ENCODE data around the gene CHP2.
"Not testable (repeated sequence)": the region's sequence is repeated elsewhere in the genome, so short reads cannot be mapped to it uniquely, and the experiment has no call there.

Gene CHP2

DNA sequence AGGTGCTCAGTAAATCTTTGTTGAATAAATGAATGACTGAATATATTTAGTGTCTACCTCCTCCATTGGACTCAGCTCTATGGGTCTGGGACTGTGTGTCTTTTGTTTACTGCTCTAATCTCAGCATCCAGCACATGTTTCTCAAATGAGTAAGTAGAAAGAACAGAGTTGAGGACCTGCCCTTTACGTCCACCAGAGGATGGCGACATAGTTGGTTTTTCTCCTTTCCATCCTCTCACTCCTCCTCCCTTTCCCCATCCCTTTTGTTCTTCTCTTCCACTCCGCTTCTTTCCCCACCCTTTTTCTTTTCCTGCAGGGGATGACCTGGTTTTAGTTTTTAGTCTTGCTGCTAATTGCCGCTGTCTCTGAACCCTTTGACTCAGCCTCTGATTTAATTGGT, 12.1 kb upstream of the CHP2 start:
- DNase-seq (ENCODE audit: insufficient read length, low spot score) (no peak), FAIRE-seq (no peak)

DNA sequence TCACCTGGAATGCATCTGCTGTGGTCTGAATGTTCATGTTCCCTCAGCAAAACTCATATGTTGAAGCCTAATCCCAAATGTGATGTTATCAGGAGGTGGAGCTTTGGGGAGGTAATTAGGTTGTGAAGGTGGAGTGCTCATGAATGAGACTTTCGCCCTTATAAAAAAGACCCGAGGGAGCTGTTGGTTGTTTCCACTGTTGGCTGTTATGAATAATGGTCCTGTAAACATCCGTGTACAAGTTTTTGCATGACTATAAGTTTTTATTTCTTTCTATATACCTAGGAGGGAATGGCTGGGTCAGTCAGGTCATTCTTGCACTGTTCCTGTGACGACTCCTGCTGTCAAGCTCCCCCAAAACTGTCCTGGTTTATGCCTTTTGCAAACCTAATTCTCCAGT, 9.6 kb upstream of the CHP2 start:
- no peak for DNase-seq (ENCODE audit: insufficient read length, low spot score)
- FAIRE-seq, result no peak

DNA sequence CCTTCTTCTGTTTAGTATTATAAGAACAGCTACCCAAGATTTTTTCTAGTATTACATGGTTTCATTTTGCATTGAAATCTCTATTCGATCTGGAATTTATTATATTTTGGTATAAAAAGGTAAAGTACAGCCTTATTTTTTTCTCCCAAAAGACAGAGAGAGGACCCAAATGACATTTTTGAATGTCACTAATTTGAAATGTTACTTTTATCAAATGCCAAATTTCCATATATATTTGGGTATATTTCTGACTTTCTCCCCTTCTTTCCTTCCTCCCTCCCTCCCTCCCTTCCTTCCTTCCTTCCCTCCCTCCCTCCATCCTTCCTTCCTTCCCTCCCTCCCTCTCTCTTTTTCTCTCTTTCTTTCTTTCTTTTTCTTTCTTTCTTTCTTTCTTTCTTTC, 6.2 kb upstream of the CHP2 start:
- no peak for DNase-seq (ENCODE audit: insufficient read length, low spot score)
- no peak for FAIRE-seq

DNA sequence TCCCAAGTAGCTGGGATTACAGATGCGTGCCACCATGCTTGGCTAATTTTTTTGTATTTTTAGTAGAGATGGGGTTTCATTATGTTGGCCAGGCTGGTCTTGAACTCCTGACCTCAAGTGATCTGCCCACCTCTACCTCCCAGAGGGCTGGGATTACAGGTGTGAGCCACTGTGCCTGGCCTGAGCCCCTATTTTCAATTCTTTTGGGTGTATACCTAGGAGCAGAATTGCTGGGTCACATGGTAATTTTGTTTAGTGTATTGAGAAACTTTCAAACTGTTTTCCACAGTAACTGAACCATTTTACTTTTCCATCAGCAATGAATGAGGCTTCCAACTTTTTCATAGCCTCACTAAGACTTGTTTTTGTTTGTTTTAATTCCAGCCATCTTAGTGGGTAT, 3.8 kb upstream of the CHP2 start:
- DNase-seq (ENCODE audit: insufficient read length, low spot score); FAIRE-seq: not testable (repeated sequence)

DNA sequence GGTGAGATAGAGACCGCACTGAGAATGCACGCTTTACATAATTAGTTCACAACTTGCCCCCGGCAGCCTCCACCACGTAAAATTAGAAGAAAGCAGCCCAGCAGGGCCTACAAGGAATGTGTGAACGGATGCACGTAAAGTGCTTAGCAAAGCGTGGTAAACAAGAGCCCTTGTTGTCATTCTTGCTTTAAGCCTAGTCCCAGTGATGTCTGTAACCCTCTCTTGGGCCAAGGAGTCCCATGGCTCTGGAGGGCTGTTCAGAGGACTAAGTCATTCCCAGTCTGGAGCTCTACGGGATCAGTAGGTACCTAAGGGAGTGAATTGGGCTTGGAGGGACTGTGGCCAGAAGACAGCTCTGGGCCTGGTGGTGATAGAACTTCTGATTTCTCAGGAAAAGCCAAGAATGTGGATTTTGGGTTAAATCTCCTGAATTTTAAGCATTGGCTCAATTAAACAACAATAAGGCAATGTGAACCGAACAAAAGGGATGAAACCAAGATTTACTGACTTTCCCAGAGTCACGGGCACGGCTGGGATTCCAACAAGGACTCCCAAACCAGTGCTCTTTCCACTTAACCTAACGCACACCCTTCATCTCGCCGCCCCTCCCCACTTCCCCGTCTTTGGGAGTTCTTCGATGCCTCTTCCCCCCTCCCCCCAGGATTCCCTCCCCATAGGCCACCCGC, 775 bp upstream of the CHP2 start:
- FAIRE-seq (no peak), DNase-seq (ENCODE audit: insufficient read length, low spot score) (no peak)

DNA sequence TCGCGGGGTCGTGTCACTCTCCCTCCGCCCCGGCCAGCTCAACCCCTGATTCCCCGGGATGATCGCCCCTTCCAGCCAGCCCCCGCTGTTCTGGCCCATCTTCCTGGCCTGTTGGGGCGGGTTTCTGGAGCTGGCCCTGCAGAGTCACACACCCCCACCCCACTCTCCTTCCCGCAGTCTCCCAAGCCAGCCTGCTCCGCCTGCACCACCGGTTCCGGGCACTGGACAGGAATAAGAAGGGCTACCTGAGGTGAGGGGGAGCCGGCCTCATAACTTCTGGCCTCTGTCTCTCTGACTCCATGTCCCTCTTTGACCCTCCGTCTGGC, 621 bp downstream of the CHP2 start:
- FAIRE-seq, result no peak

DNA sequence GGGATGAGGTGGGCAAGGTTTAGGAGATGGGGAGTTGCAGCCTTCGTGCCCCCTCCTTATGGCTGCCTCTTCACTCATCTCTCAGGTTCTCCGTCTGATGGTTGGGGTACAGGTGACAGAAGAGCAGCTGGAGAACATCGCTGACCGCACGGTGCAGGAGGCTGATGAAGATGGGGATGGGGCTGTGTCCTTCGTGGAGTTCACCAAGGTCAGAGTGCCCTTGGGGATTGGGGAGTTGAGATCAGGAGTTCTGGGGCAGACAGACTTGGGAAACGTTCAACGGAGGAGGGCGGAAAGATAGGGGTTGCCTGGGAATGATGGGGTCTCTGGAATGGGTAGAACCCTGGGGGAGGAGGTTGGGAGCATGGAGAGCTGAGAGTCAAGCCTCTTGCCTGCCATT, 2.3 kb downstream of the CHP2 start:
- DNase-seq (ENCODE audit: insufficient read length, low spot score) (no peak), FAIRE-seq (no peak)

More for the DNA sequence above, 621 bp downstream of the CHP2 start:
- no peak for DNase-seq (ENCODE audit: insufficient read length, low spot score)

DNA sequence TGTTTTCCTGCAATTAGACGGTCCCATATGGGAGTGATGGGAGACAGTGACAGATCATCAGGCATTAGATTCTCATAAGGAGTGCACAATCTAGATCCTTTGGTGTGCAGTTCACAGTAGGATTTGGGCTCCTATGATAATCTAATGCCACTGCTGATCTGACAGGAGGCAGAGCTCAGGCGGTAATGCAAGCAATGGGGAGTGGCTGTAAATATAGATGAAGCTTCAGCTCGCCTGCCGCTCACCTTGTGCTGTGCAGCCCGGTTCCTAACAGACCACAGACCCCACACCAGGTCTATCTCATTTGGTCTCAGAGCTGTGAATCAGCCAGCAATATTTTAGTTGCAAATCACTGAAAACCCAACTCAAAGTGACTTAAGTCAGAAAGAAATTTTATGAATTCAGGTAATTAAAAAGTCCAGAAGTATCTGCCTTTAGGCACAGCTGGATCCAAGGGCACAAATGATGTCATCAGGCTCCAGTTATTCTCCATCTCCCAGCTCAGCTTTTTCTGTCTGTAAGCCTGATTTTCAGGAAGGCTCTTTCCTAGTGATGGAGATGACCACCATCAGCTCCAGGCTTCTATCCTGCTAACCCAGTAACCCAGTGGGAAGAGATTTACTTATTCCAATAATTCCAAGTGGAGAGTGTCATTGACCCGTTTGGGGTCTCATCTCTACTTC, 3.3 kb downstream of the CHP2 start:
- FAIRE-seq (no peak), DNase-seq (ENCODE audit: insufficient read length, low spot score) (no peak)

DNA sequence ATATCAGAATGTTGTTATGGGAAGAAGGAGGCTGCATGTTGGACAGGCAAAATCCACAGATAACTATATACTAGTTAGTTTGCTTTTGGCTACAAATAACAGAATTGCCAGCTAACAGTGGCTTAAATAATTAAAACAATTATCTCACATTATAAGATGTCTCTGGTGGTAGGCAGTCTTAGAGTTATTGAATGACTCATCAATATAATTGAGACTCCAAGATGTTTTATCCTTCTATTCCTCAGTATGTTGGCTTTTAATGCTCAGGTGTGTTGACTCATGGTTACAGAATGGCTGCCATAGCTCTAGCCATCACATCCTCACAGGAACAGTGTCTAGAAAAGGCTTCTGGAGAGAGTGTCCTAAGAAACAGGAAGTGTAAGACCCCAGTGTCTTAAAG, 11.1 kb downstream of the CHP2 start:
- no peak for FAIRE-seq

DNA sequence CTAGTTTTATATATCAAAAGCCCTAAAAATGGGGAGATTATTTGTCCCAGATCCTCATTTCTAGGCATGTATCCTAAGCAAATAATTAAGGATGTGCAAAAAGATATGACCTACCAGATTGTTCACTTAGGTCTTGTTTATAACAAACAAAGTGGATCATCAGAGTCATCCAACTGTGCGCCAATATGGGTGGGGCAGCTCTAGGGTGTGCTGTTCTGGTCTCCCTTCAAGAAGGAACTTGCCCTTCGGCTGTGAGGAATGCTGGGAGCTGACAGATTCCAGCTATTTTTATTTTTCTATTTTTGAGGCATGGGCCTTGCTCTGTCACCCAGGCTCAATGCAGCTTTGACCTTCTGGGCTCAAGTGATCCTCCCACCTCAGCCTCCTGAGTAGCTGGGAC, 13.8 kb downstream of the CHP2 start:
- no peak for FAIRE-seq
- DNase-seq (ENCODE audit: insufficient read length, low spot score), result no peak

More for the DNA sequence above, 11.1 kb downstream of the CHP2 start:
- DNase-seq (ENCODE audit: insufficient read length, low spot score), result no peak

DNA sequence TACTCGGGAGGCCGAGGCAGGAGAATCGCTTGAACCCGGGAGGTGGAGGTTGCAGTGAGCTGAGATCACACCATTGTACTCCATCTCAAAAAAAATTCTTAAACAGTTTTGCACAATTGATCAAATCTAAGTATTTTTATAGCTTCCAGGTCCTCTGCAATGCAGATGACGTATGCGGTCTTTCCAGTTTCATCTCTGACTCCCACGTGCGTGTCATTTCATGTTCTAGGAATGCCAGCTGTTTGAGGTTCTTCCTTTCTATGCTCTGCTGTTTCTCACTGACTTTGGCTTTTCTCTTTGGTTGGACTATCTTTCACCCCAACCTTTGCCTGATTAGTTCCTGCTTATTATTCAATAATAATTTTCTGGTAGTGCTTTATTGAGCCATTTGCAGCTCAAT, 16.2 kb downstream of the CHP2 start:
- no peak for FAIRE-seq
- DNase-seq (ENCODE audit: insufficient read length, low spot score), result no peak

DNA sequence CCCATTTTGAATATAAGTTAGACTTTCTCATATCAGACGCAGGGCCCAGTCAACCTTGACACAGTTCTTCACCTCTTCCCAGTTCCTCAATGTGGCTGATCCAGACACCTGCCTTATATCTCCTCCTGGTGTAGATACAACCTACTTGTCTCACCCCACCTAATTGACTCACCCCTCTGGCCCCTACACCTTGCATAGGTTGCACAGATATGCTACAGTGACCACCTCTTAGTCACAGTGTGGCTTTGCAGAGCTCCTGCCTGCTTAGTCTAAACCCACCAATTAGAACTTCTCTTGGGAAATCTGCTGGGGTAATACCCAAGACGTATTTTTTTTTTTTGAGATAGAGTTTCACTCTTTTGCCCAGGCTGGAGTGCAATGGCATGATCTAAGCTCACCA, 16.8 kb downstream of the CHP2 start:
- no peak for DNase-seq (ENCODE audit: insufficient read length, low spot score)
- FAIRE-seq, result no peak

DNA sequence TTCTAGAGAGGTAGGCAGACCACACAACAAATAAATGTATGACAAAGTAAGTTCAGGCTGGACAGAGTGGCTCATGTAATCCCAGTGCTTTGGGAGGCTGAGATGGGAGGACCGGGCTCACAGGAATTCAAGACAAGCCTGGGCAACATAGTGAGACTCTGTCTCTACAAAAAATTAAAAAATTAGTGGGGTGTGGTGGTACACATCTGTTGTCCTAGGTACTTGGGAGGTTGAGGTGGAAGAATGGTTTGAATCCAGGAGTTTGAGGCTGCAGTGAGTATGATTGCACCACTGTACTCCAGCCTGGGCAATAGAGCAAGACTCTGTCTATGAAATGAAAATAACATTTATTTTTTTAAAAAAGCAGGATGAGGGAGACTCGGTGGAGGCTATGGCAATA, 18.5 kb downstream of the CHP2 start:
- no peak for FAIRE-seq

DNA sequence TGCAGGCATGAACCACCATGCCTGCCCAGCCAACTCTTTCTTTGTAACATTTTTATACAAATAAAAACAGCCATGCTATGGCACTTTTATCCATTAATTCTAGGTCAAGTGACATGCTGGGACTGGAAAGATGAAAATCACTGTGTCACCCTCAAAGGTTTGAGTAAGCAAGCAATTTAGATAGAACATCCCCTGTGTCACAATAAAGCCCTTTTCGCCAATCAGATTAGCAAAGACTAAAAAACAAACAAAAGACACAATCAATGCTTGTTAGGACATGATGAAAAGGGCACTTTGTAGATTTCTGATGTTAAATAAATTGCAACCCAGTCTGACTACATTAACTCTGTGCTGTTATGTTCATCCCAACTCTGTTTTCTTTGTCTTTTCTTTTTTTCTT, 26.4 kb downstream of the CHP2 start:
- no peak for DNase-seq (ENCODE audit: insufficient read length, low spot score)
- no peak for FAIRE-seq

More for the DNA sequence above, 18.5 kb downstream of the CHP2 start:
- DNase-seq (ENCODE audit: insufficient read length, low spot score), result no peak

DNA sequence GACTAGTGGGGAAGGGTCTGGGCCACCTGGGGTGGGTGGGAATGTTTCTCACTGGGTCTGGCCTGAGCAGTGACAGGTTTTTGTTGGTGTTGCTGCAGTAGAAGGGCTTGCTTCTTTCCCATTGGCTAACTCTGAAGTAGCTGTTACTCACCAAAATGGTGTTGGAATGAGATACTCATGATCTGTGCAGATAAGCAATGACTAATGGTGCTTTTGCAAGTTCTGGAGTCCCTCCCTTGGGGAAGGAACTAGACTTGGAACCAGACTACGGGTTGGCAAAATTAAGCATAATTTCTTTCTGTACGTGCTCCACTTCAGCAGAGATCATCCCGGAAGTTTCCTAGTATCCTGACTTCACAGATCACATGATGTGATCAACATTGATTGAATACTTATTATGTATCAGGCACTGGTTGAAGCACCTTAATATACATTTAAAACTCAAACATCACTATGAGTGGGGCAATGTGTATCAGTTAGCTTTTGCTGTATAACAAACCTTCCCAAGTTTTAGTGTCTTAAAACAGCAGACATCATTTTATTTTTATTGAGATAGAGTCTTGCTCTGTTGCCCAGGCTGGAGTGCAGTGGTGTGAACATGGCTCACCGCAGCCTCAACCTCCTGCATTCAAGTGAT, 30.1 kb downstream of the CHP2 start:
- no peak for DNase-seq (ENCODE audit: insufficient read length, low spot score)
- no peak for FAIRE-seq

DNA sequence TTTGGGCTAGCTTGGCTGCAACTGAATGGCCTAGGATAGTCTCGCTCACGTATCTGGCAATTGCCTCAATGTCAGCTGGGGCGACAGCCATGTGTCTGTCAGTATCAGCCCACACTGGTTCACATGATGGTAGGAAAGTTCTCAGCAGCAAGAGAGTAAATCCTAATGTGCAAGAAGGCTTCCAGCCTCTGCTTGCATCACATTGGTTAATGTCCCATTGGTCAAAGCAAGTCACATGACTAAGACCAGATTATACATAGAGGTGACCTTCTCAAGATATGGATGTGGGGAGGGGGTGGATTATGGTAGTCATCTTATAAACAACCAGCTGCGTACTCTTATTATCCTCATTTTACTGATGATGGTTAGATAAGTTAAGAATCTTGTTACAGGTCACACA, 31.0 kb downstream of the CHP2 start:
- FAIRE-seq, result no peak
- no peak for DNase-seq (ENCODE audit: insufficient read length, low spot score)

DNA sequence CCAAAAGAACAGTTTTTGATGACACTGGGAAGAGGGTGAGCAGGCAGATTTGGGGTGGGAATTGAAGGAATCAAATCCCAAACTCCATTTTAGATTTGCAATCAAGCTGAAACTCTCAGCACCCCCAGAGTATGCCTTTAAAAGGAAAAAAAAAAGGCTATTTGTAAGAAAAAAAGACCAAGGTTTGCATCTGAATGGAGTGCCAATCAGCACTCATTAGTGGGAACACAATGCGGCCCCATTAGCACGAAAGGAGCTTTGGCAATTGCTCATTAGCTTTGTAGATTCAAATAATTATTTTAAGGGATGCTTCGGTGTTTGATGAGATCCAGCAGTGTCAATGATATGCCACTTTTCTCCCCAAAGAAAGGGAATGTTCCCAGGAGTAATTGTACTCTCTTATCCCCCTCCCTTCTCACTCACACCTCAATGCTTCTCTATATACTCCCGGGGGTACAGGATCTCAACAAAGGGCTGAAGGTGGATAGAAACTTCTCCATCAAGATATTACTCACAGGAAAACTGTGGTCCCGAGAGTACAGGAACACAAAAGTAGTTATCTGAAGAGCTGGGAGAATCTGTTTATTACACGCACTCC, 32.2 kb downstream of the CHP2 start:
- FAIRE-seq (no peak), DNase-seq (ENCODE audit: insufficient read length, low spot score) (no peak)

DNA sequence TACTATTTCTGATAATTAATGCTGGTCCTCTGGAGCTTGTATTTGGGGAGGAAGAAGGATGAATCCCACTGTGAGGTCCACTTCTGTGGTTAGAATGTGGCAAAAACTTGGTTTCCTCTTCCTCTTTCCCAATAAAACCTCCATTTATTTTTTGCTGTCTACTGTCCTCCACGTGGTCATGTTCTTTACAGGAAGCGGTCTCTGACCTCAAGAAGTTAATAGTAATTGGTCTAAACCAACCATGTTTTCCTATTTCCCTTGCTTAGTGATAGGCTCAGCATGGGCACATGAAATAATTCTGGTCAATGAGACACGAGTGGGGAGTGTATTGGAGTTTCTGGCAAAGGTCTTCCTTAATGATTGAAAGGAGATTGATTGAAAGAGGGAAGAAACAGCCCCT, 33.9 kb downstream of the CHP2 start:
- FAIRE-seq (no peak), DNase-seq (ENCODE audit: insufficient read length, low spot score) (no peak)

DNA sequence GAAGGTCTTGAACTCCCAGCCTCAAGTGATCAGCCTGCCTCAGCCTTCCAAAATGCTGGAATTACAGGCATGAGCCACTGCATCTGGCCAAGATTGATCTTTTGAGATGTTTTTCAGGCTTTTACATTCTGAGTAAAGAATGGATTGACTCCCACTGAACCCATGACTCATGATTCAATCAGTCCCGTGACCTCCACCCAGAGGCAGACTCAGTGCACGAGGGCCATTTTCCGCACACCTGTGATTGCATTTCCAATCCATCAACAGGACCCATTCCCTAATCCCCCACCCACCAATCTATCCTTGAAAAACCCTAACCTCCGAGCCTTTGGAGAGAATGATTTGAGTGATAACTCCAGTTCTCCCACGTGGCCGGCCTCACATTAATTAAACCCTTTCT, 40.6 kb downstream of the CHP2 start:
- no peak for FAIRE-seq
- DNase-seq (ENCODE audit: insufficient read length, low spot score), result no peak

DNA sequence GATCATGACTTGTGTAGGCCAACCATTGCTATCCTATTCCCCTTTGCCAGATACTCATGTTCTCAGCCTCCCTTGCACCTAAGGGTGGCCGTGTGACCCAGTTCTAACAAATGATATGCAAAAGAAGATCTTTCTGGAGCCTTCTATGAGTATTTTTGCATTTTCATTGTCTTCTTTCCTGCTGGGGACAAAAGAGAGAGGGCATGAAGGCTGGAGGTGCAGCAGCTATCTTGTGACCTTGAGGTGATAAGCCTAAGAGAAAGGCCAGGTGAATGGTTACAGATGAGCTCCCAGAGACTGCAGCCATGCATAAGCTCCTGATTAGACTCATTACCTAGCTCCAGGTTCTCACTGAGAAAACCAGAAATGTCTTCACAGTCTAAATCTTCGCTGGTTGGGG, 42.1 kb downstream of the CHP2 start:
- no peak for FAIRE-seq
- no peak for DNase-seq (ENCODE audit: insufficient read length, low spot score)

DNA sequence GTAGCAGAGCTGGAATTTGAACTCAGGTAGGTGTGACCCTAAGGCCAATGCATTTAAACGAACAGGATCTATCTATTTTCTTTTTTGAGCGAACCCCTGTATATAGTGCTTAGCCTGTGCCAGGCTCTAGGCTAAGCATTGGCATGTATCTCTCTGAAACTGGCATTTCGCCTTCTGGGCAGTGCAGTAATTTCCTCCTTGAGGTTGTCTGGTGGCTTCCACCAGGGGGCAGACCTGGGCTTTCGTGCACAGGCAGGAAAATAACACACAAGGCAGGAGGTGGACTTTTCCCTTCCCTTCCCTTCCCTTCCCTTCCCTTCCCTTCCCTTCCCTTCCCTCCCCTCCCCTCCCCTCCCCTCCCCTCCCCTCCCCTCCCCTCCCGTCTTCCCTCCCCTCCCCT, 46.6 kb downstream of the CHP2 start:
- DNase-seq (ENCODE audit: insufficient read length, low spot score) (peak; percentile 53), FAIRE-seq (no peak)

DNA sequence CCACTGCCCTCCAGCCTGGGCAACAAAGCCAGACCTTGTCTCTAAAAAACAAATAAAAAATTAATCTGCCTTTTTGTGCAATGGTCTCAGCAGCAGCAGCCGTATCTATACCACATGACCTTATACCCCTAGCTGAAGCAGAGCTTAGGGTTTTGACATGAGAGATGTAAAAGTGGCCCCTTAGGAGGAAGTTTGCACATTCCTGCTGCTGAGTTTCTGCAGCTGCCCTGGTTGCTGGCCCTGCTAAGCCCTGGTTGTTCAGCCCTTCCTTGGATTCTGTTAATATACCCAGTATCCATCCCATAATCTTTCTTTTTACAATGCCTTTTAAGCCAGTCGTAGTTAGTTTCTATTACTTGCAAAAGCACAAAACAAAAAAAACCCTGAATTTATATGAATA, 48.0 kb downstream of the CHP2 start:
- FAIRE-seq (no peak), DNase-seq (ENCODE audit: insufficient read length, low spot score) (no peak)
